ENCODE results near the gene ACSM2B.
"Not testable (repeated sequence)": the region's sequence is repeated elsewhere in the genome, so short reads cannot be mapped to it uniquely, and the experiment has no call there.

Gene ACSM2B

GRCh38 chr16:20576145-20576544 lies at the start of gene ACSM2B:
ACSM2B (minus strand) TSS chr16:20576367; CDS start chr16:20564845, 11,522 bp downstream.
- FAIRE-seq: not testable (repeated sequence)

- no peak for FAIRE-seq
These were observed 49.0 kb upstream of the ACSM2B start for GRCh38 chr16:20624882-20625807.

GRCh38 chr16:20624205-20624604 lies 48.0 kb upstream of the ACSM2B start:
- no peak for FAIRE-seq

GRCh38 chr16:20622498-20622870 lies 46.3 kb upstream of the ACSM2B start:
- no peak for FAIRE-seq

GRCh38 chr16:20621406-20621805 lies 45.2 kb upstream of the ACSM2B start:
- no peak for FAIRE-seq

GRCh38 chr16:20620770-20621169 lies 44.6 kb upstream of the ACSM2B start:
- no peak for FAIRE-seq

- FAIRE-seq: no peak
These were observed 43.8 kb upstream of the ACSM2B start for GRCh38 chr16:20620003-20620402.

- FAIRE-seq: no peak
These were observed 41.1 kb upstream of the ACSM2B start for GRCh38 chr16:20617271-20617670.

GRCh38 chr16:20614186-20615141 lies 38.3 kb upstream of the ACSM2B start:
- FAIRE-seq: no peak

GRCh38 chr16:20613481-20614185 lies 37.5 kb upstream of the ACSM2B start:
- no peak for FAIRE-seq

GRCh38 chr16:20612551-20613480 lies 36.6 kb upstream of the ACSM2B start:
- no peak for FAIRE-seq

- FAIRE-seq: no peak
These were observed 35.9 kb upstream of the ACSM2B start for GRCh38 chr16:20611975-20612481.

GRCh38 chr16:20611350-20611902 lies 35.3 kb upstream of the ACSM2B start:
- no peak for FAIRE-seq

- no peak for FAIRE-seq
These were observed 34.8 kb upstream of the ACSM2B start for GRCh38 chr16:20610892-20611349.

- FAIRE-seq: no peak
These were observed 34.2 kb upstream of the ACSM2B start for GRCh38 chr16:20610211-20610891.

- FAIRE-seq: not testable (repeated sequence)
These were observed 26.0 kb upstream of the ACSM2B start for GRCh38 chr16:20602205-20602604.

- FAIRE-seq: not testable (repeated sequence)
These were observed 23.3 kb upstream of the ACSM2B start for GRCh38 chr16:20599475-20599874.

- FAIRE-seq: no peak
These were observed 22.8 kb upstream of the ACSM2B start for GRCh38 chr16:20598832-20599469.

- not testable (repeated sequence) for FAIRE-seq
These were observed 19.5 kb upstream of the ACSM2B start for GRCh38 chr16:20595694-20596093.

- FAIRE-seq: not testable (repeated sequence)
These were observed 18.9 kb upstream of the ACSM2B start for GRCh38 chr16:20595068-20595467.

Measured in colon (tissue), 2 donors.